Loucy (cell line): ENCODE measurements around the gene WARS2.

Experiments used
- H2AFZ ChIP-seq: fragments of 200-600 bp; sonication (generic); 2 replicates; pipeline ENCODE4 v1.6.0; 2016; ENCODE audit warnings: antibody characterized with exemption, mild to moderate bottlenecking, low read length, moderate library complexity
- H3F3A ChIP-seq: fragments of 200-600 bp; 2 replicates; pipeline ENCODE4 v1.6.0; 2016; ENCODE audit warnings: antibody characterized with exemption, low read depth, mild to moderate bottlenecking
- H3K27me3 ChIP-seq: fragments of 200-600 bp; sonication (generic); 2 replicates; pipeline ENCODE4 v1.6.1; 2014; ENCODE audit warnings: low read length, mild to moderate bottlenecking; ENCODE audit not compliant: insufficient read depth, poor library complexity, severe bottlenecking
- H3K36me3 ChIP-seq: fragments of 200-600 bp; sonication (generic); 2 replicates; pipeline ENCODE4 v1.6.1; 2016; ENCODE audit warnings: low read length; ENCODE audit not compliant: insufficient read depth
- H3K4me1 ChIP-seq: fragments of 200-600 bp; sonication (generic); 2 replicates; pipeline ENCODE4 v1.5.1; 2014; ENCODE audit warnings: low read length, mild to moderate bottlenecking; ENCODE audit not compliant: insufficient read depth, poor library complexity, severe bottlenecking
- H3K4me2 ChIP-seq: fragments of 200-600 bp; sonication (generic); 2 replicates; pipeline ENCODE4 v1.6.0; 2014; ENCODE audit warnings: antibody characterized with exemption, low read length, low read depth, mild to moderate bottlenecking; ENCODE audit not compliant: poor library complexity, severe bottlenecking
- H3K4me3 ChIP-seq: fragments of 200-600 bp; sonication (generic); 2 replicates; pipeline ENCODE4 v1.5.1; 2014; ENCODE audit warnings: low read length, mild to moderate bottlenecking, mixed read lengths; ENCODE audit not compliant: poor library complexity, severe bottlenecking
- H3K79me2 ChIP-seq: fragments of 200-600 bp; sonication (generic); 2 replicates; pipeline ENCODE4 v1.6.1; 2014; ENCODE audit warnings: low read length; ENCODE audit not compliant: insufficient read depth
- H3K9ac ChIP-seq: fragments of 200-600 bp; sonication (generic); 2 replicates; pipeline ENCODE4 v1.6.0; 2014; ENCODE audit warnings: mild to moderate bottlenecking, low read depth, low read length, moderate library complexity; ENCODE audit not compliant: poor library complexity, severe bottlenecking
- H3K9me2 ChIP-seq: fragments of 200-600 bp; sonication (generic); replicated peaks from 2 replicates; pipeline ENCODE4 v1.6.1; 2016; ENCODE audit warnings: low read depth, low read length, mixed read lengths
- H3K9me3 ChIP-seq: fragments of 200-600 bp; sonication (generic); 2 replicates; pipeline ENCODE4 v1.6.1; 2014; ENCODE audit warnings: mild to moderate bottlenecking, antibody characterized with exemption, low read length, low read depth; ENCODE audit not compliant: insufficient read depth
- H4K20me1 ChIP-seq: fragments of 200-600 bp; sonication (generic); 2 replicates; pipeline ENCODE4 v1.6.0; 2014; ENCODE audit warnings: antibody characterized with exemption, low read length, mild to moderate bottlenecking; ENCODE audit not compliant: insufficient read depth, poor library complexity, severe bottlenecking
- CTCF ChIP-seq: fragments of 200-600 bp; sonication (generic); conservative IDR thresholded peaks from 2 replicates; pipeline ENCODE4 v1.5.1; 2014; ENCODE audit warnings: mild to moderate bottlenecking, antibody characterized with exemption, low read length
- EZH2phosphoT487 ChIP-seq: fragments of 200-600 bp; IDR thresholded peaks from 2 replicates; pipeline ENCODE4 v1.6.1; 2018; ENCODE audit warnings: antibody characterized with exemption, mild to moderate bottlenecking, moderate library complexity, borderline replicate concordance

The WARS2 gene

GRCh38 chr1:119140177-119141019, at the start of gene WARS2:
TSS of gene WARS2 (minus strand) at chr1:119140653. CDS start at chr1:119140644, 9 bp downstream.
- TF ChIP-seq EZH2phosphoT487 (no peak), CTCF (no peak)
- peak within 1 kb of the TSS; percentile 77 for H3K4me3 ChIP-seq
- H3K79me2 ChIP-seq, result peaks cover 22% of the 10 kb centered on the region
- H3K27me3 ChIP-seq, result no peaks in the 10 kb centered on the region
- no peaks in the 10 kb centered on the region for H3K9me3 ChIP-seq
- H3K36me3 ChIP-seq, result no peaks in the 10 kb centered on the region
- peak within 1 kb of the TSS; percentile 84 for H3K4me2 ChIP-seq
- H3F3A ChIP-seq, result no peaks in the 10 kb centered on the region
- peaks cover 50% of the 10 kb centered on the region for H3K4me1 ChIP-seq
- H2AFZ ChIP-seq, result peak within 1 kb of the TSS; percentile 90
- no peaks in the 10 kb centered on the region for H3K9me2 ChIP-seq
- H4K20me1 ChIP-seq, result no peaks in the 10 kb centered on the region
- peak within 1 kb of the TSS; percentile 83 for H3K9ac ChIP-seq

DNA sequence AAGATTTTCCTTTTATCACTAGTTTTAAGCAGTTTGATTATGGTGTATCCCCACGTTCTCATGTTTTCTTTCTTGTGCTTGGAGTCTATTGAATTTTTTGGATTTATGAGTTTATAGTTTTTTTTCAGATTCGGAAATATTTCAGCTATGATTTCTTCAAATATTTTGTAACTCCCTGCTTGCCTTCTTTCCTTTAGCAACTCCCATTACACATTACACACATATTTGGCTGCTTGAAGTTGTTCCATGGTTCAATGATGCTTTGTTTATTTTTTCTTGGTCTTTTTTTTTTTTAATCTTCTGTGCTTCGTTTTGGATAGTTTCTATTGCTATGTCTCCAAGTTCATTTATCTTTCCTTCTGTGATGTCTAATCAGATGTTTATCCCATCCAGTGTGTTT, 48.5 kb upstream of the WARS2 start:
- peaks cover 4% of the 10 kb centered on the region for H3K4me1 ChIP-seq
- no peaks in the 10 kb centered on the region for H4K20me1 ChIP-seq
- TF ChIP-seq EZH2phosphoT487 (no peak), CTCF (no peak)
- no peaks in the 10 kb centered on the region for H3K36me3 ChIP-seq
- no peaks in the 10 kb centered on the region for H3F3A ChIP-seq
- H3K4me2 ChIP-seq, result no peak overlapping the region
- no peaks in the 10 kb centered on the region for H3K79me2 ChIP-seq
- H3K9ac ChIP-seq, result no peak overlapping the region
- no peak overlapping the region for H2AFZ ChIP-seq
- H3K9me2 ChIP-seq, result no peaks in the 10 kb centered on the region
- no peaks in the 10 kb centered on the region for H3K27me3 ChIP-seq
- no peak overlapping the region for H3K4me3 ChIP-seq
- no peaks in the 10 kb centered on the region for H3K9me3 ChIP-seq

DNA sequence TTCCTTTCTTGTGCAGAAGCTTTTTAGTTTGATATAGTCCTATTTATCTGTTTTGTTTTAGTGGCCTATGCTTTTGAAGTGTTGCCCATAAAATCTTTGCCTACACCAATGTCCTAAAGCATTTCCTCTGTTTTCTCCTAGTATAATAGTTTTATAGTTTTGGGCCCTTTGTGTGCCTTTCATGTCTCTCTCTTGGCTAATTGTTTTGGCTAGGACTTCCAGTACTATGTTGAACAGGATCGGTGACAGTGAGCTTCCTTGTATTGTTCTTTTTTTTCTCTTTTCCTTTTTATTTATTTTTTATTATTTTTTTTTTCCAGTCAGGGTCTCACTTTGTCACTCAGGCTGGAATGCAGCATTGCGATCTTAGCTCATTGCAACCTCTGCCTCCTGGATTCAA, 47.0 kb upstream of the WARS2 start:
- H3K4me1 ChIP-seq, result peaks cover 4% of the 10 kb centered on the region
- no peaks in the 10 kb centered on the region for H3F3A ChIP-seq
- no peak overlapping the region for H3K9ac ChIP-seq
- H3K36me3 ChIP-seq, result no peaks in the 10 kb centered on the region
- no peak overlapping the region for H3K4me3 ChIP-seq
- no peaks in the 10 kb centered on the region for H4K20me1 ChIP-seq
- no peaks in the 10 kb centered on the region for H3K79me2 ChIP-seq
- no peak overlapping the region for H2AFZ ChIP-seq
- H3K9me2 ChIP-seq, result no peaks in the 10 kb centered on the region
- H3K4me2 ChIP-seq, result no peak overlapping the region
- H3K9me3 ChIP-seq, result no peaks in the 10 kb centered on the region
- no peaks in the 10 kb centered on the region for H3K27me3 ChIP-seq
- TF ChIP-seq EZH2phosphoT487 (no peak), CTCF (no peak)
